HUES48 (cell line): ENCODE measurements around the gene FERMT2.

Experiments used
- H3K27ac ChIP-seq: one replicate; pipeline ENCODE4 v1.7.0; 2013; ENCODE audit warnings: low read depth, low read length, inconsistent platforms
- H3K27me3 ChIP-seq: 2 replicates; pipeline ENCODE4 v1.6.1; 2013; ENCODE audit warnings: mild to moderate bottlenecking, low read length; ENCODE audit not compliant: control insufficient read depth, insufficient read depth
- H3K36me3 ChIP-seq: 2 replicates; pipeline ENCODE4 v1.6.1; 2013; ENCODE audit warnings: low read length; ENCODE audit not compliant: control insufficient read depth, insufficient read depth
- H3K4me1 ChIP-seq: 2 replicates; pipeline ENCODE4 v1.6.1; 2013; ENCODE audit warnings: mild to moderate bottlenecking, low read length; ENCODE audit not compliant: control insufficient read depth, insufficient read depth
- H3K4me3 ChIP-seq: 2 replicates; pipeline ENCODE4 v1.5.1; 2013; ENCODE audit warnings: mild to moderate bottlenecking, low read depth, low read length
- H3K9ac ChIP-seq: 2 replicates; pipeline ENCODE4 v1.6.1; 2013; ENCODE audit warnings: mild to moderate bottlenecking, low read depth, low read length, moderate library complexity
- H3K9me3 ChIP-seq: 2 replicates; pipeline ENCODE4 v1.6.1; 2013; ENCODE audit warnings: low read length; ENCODE audit not compliant: control insufficient read depth, insufficient read depth

Gene FERMT2

DNA sequence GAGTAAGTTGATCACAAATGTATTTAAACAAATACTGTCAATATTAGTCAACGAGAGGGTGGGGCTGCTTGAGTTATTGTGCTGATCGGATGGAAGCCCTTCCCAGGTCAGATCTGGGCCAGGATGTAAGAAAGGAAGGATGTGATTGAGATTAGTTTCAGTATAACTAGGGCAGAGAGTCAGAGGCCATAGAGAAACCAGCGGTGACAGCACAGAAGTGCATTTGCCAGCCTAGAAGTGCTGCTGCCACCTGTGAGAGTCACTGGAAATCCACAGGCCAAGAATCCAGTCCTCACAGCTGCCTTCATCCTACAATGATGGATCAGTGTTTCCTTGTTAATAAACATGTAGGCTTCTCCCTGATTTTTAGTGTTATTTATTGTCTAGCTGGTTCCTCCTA, 9.8 kb upstream of the FERMT2 start:
- Histone ChIP-seq H3K9ac (no peak overlapping the region), H3K4me3 (no peak overlapping the region), H3K9me3 (no peaks in the 10 kb centered on the region), H3K4me1 (peaks cover 11% of the 10 kb centered on the region), H3K36me3 (no peaks in the 10 kb centered on the region), H3K27ac (no peak overlapping the region), H3K27me3 (no peaks in the 10 kb centered on the region)

DNA sequence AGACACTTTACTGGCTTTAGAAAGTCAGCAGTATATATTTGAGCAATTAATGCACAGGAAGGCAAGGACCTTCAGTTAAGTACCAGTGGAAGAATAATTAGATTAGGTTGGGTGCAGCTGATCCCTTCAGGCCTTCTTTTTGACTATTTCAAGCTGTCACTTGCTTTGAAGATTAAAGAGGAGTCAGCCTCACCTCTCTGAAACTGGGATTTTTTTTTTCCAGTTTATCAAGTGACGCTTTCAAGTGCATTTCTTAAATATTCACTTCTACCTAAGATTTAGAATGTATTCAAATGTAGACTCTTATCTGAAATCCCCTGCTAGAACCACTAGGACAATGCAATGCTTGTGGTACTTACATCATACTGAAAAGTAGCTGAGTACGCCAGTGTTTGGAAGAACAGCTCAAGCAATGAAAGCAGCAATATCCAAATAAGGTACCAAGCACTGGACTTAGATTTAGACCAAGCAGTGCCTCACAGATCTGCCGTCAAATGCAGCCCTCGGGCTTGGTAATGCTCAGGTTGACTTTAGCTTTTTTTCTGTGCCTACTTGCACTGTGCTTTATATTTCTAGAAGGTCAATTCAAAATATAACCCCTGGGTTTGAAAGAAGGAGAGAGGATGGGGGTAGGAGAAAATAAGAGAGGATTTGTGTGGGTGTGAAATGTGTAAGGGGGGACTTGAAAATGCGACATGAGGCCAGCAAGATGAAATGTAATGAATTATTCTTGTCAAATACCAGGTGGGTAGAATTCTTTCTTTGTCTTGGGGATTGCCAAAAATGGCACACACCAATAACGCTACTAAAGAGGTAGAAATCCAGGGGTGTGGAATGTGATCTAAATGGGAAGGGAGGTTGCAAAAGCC, 3.7 kb upstream of the FERMT2 start:
- Histone ChIP-seq H3K9me3 (no peaks in the 10 kb centered on the region), H3K36me3 (no peaks in the 10 kb centered on the region), H3K4me1 (peaks cover 32% of the 10 kb centered on the region), H3K9ac (peak overlapping the region; percentile 31; the same call in 1 of the 2 replicates), H3K27ac (no peak overlapping the region), H3K4me3 (no peak overlapping the region), H3K27me3 (no peaks in the 10 kb centered on the region)

GRCh38 chr14:52951681-52952554, 1.1 kb upstream of the FERMT2 start:
- Histone ChIP-seq H3K36me3 (peaks cover 10% of the 10 kb centered on the region), H3K9me3 (no peaks in the 10 kb centered on the region), H3K27ac (peak overlapping the region; percentile 100), H3K27me3 (no peaks in the 10 kb centered on the region), H3K4me3 (peak overlapping the region; percentile 89), H3K4me1 (peaks cover 50% of the 10 kb centered on the region), H3K9ac (peak overlapping the region; percentile 96)

DNA sequence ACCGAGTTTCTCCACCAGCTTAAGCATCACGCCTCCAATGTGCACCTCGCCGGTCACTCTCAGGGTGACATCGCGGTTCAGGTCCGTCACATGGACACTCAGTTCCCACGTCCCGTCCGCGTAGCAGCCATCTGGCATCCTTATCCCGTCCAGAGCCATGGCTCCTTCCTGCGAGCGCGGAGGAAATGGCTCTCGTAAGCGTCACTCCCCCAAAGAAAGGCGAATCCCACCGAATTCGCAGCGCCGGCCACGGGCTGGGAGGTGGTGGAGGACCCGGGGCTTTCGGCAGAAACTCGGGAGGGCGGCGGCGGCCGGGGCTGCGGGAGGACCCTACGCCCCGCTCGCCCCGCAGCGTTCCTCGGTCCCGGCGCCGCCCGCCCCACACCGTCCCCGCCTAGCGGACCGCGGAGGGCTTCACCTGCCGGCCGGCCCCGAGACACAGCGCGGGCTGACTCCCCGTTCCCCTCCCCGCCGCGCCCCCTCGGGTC, 396 bp downstream of the FERMT2 start:
- Histone ChIP-seq H3K9me3 (no peaks in the 10 kb centered on the region), H3K27me3 (no peaks in the 10 kb centered on the region), H3K4me3 (peak overlapping the region; percentile 85), H3K36me3 (peaks cover 16% of the 10 kb centered on the region), H3K9ac (peak overlapping the region; percentile 70), H3K4me1 (peaks cover 49% of the 10 kb centered on the region), H3K27ac (peak overlapping the region; percentile 94)

DNA sequence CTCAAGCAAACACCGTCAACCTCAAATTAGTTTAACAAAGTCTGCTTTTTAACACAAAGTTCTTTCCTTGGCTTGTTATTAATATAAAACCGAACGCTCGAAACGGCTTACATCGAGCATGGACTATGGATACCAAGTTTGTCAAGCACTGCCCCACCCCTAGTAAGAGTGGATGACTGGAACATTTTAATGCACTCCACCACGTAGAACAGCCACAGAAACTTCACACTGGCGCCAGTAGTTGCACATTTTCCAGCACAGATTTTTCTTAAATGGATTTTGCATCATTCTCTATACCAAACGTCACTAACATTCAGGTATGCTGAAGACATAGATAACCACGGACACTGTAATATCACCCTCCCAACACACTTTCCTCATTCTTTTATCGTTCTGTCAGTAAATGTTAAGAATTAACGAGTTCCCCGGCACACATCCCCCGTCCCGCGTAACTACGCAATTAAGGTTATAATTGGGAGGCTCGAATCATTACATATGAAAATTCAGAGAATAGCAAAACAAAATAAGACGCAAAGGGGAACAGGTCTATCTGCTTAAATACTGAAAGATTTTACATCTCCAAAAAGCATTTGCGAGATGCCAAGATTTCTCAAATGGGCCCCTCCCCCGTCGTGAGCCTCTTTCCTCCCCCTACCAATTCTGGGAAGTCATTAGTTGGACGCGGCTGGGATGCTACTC, 990 bp downstream of the FERMT2 start:
- Histone ChIP-seq H3K9me3 (no peaks in the 10 kb centered on the region), H3K27me3 (no peaks in the 10 kb centered on the region), H3K9ac (peak overlapping the region; percentile 70), H3K36me3 (peaks cover 16% of the 10 kb centered on the region), H3K27ac (peak overlapping the region; percentile 94), H3K4me3 (peak overlapping the region; percentile 85), H3K4me1 (peaks cover 43% of the 10 kb centered on the region)

- no peak overlapping the region for H3K27ac ChIP-seq
- H3K27me3 ChIP-seq: no peaks in the 10 kb centered on the region
- H3K4me1 ChIP-seq: peaks cover 41% of the 10 kb centered on the region
Measured at GRCh38 chr14:52949249-52949648, 1.6 kb downstream of the FERMT2 start.

DNA sequence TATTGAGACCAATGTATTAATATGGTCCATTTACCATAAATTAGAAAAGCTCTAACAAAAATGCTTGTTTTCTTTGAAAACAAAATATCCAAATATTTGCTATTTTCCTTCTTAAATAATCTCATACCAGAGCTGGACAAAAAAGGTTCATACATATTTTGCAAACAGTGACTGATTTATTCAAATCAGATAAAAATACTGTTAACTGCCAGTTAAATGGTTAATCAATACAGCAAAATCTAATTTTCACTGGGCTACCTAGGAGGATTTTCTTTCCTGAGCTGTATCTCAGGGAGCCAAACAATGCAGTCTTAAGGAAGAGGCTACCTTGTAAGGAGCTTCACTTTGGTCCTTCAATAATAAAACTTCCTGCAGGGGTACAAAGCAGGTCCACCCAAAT, 2.0 kb downstream of the FERMT2 start:
- Histone ChIP-seq H3K9ac (no peak overlapping the region), H3K4me3 (peak overlapping the region; percentile 85), H3K27ac (no peak overlapping the region)

More at GRCh38 chr14:52949249-52949648, 1.6 kb downstream of the FERMT2 start:
- Histone ChIP-seq H3K9ac (peak overlapping the region; percentile 70; the same call in 1 of the 2 replicates), H3K36me3 (peaks cover 16% of the 10 kb centered on the region), H3K4me3 (peak overlapping the region; percentile 85), H3K9me3 (no peaks in the 10 kb centered on the region)

GRCh38 chr14:52948039-52948438, 2.8 kb downstream of the FERMT2 start:
- no peak overlapping the region for H3K27ac ChIP-seq
- H3K27me3 ChIP-seq: no peaks in the 10 kb centered on the region
- no peak overlapping the region for H3K9ac ChIP-seq
- peak overlapping the region; percentile 85 for H3K4me3 ChIP-seq
- peaks cover 35% of the 10 kb centered on the region for H3K4me1 ChIP-seq
- no peaks in the 10 kb centered on the region for H3K9me3 ChIP-seq
- peaks cover 26% of the 10 kb centered on the region for H3K36me3 ChIP-seq

More for the DNA sequence above, 2.0 kb downstream of the FERMT2 start:
- Histone ChIP-seq H3K27me3 (no peaks in the 10 kb centered on the region), H3K36me3 (peaks cover 19% of the 10 kb centered on the region), H3K9me3 (no peaks in the 10 kb centered on the region), H3K4me1 (peaks cover 38% of the 10 kb centered on the region)

DNA sequence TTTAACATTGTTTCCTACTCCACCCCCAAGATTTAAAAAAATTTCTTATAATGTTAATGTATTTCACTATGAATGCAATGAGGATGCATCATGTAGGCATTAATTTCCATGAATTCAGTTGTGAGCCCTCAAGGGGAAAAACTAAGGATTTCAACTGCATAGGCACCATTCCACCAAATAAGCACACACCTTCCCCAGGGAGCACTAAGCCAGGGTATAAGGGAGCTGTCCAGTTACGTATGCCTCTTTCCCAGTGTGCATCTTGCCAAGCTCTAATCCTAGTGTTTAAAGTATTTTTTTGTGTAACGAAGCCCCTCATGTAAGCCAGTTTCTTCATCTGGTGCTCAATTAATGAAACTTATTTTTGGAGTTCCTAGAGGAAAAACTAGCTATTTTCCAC, 6.6 kb downstream of the FERMT2 start:
- no peak overlapping the region for H3K4me3 ChIP-seq
- H3K9ac ChIP-seq: no peak overlapping the region
- no peaks in the 10 kb centered on the region for H3K9me3 ChIP-seq
- no peak overlapping the region for H3K27ac ChIP-seq
- no peaks in the 10 kb centered on the region for H3K27me3 ChIP-seq
- peaks cover 30% of the 10 kb centered on the region for H3K36me3 ChIP-seq
- H3K4me1 ChIP-seq: peaks cover 19% of the 10 kb centered on the region

DNA sequence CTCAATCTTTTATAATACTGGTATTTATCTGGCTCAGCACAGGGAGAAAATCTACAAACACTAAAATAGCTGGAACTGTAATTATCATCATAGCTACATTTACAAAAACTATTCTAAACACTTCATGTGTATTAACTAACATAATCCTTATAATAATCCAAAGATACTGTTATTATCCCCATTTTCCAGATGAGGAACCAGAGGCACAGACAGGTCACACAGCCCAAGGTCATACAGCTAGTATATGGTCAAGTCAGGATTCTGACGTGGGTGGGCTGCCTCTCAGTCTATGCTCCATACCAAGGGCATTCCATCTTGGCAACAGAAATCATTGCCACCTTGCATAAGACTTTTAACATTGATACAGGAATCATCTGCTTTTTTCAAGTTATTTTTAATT, 11.4 kb downstream of the FERMT2 start:
- Histone ChIP-seq H3K9ac (no peak overlapping the region), H3K27ac (no peak overlapping the region), H3K9me3 (no peaks in the 10 kb centered on the region), H3K4me3 (no peak overlapping the region), H3K27me3 (no peaks in the 10 kb centered on the region), H3K36me3 (peaks cover 14% of the 10 kb centered on the region; the same call in 1 of the 2 replicates), H3K4me1 (peaks cover 3% of the 10 kb centered on the region)
